HG03575 (cell line): Measurements from ENCODE around the gene IL17D.
"Not testable (repeated sequence)": the region's sequence is repeated elsewhere in the genome, so short reads cannot be mapped to it uniquely, and the experiment has no call there.

Experiments
- ATAC-seq: cut with Tn5 transposase; IDR thresholded peaks from one replicate; pipeline ENCODE4 v1.9.1; 2021; ENCODE audit not compliant: unreplicated experiment, insufficient number of reproducible peaks, low FRiP score; ENCODE audit errors: extremely low read depth

The IL17D gene

DNA sequence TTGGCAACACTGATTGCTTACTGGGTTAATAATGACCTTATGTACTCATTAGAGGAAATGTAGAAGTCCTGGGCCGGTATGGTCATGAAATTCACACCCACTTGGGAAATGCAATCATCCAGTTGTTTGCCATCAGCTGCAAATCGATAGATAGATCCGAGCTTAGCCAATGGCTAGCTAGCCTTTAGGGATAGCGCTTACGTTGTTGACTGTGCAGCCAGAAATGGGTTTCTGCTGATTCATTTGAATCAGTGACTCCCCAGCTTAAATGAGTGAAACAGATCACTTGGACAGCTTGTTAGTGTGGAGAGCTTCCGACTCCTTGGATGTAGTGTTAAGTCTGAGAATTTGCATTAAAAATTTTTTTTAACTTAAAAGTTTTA is 11.8 kb downstream of the IL17D start:
- ATAC-seq = no peak

DNA sequence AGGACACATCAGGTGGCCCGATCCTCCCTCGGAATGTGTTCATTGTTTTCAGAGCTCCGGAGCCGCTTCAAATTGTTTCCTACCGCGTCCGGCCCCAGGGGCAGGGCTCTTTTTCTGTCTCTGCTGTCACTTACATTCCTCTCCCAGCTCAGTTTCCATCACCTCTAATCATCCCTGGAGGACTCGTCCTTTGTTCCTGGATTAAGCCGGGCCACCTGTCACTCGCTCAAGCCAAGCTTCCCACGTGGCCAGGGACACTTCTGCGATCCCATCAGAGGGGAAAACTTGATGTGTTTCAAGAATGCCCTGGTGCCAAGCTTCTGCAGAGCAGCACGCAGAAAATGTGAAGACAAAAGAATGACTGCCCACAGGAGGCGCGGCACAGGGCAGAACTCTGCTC is 13.5 kb downstream of the IL17D start:
- no peak for ATAC-seq

DNA sequence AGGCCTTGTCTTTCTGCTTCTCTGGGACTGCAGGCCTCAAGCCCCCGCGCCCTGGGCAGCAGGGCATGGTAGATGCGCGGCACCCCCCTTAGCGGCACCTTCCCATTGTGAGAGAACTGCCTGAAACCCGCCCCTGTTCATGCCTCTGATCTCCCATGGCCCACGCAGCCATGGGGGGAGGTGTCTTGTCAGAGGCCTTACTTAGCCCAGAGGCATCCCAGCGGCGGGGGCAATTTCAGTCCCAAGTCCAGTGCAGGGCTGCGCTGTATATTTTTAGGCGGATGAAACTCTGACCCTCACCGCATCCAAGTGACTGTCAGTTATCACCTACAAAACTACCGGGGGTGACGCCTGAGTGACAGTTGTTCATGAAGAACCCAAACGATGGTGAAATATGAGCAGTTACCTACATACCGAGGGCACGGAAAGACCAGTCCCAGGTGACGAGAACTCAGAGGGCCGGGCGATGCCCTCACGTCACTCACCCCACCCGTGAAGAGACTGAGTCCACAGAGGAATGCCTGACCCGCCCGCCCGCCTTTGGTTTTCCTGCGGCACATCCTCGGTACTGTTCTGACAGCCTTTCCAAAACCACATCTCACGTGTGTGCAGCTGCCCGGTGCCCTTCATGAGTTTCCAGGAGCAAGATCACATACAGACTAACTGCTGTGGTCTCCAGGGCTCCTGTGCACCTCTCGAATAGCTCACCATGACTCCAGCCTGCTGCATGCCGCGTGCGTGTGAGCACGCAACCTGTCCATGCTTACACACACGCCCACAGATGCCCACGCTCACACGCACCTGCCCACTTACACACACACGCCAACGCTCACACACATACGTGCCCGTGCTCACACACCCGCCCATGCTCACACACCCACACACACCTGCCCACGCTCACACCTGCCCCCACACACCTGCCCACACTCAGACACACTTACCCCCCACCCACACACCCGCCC is 14.4 kb downstream of the IL17D start:
- ATAC-seq = no peak

DNA sequence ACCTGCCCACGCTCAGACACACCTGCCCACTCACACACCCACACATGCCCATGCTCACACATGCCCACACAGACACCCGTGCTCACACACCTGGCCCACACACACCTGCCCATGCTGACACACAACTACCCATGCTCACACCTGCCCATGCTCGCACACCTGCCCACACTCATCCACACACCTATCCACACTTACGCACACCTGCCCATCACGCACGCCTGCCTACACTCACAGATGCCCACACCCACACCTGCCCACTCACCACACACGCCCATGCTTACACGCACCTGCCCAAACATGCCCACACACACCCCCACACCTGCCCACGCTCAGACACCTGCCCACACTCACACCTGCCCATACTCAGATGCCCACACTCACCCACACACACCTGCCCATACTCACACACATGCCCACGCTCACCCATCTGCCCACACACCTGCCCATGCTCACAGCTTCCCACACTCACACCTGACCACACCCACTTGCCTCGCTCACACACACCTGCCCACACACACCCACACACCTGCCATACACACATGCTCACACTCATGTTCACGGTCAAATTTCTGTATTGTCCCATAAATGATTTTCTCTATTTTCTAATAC is 15.6 kb downstream of the IL17D start:
- ATAC-seq = no peak

DNA sequence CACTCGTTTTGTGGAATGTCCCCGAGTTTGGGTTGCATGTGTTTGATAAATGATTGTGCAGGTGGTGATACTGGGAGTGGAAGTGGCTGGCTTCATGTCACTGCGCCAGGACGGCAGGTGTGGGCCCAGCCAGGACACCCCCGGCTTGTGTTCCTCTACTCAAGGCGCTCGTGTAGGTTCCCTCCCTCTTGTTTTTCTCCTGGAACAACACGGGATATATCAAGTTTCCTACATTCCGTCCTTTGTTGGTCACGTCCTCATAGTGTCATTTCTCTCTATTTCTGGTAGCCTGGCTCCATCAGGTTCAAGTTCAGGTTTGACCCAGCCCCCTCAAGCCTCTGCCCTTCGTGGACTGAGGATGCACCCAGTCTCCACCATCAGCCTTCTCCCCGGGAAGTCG is 16.3 kb downstream of the IL17D start:
- no peak for ATAC-seq

DNA sequence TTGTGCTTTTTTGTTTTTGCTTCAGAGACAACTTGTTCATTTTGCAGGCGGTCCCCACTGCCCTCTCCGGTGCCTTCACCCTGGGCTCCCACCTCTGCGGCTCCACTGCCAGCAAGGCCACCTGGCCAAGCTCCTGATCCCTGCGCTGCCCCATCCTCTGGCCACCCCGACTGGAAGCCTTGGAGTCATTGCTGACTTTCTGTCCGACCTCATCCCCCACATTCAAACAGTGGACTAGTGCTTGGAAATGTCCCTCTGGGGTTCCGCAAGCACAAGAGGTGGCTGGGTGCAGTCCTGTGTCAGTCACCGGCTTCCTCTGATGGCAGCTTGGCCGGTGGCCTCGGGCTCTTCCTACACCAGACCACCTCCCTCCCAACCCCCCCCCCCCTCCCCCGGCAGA is 17.0 kb downstream of the IL17D start:
- ATAC-seq = no peak

DNA sequence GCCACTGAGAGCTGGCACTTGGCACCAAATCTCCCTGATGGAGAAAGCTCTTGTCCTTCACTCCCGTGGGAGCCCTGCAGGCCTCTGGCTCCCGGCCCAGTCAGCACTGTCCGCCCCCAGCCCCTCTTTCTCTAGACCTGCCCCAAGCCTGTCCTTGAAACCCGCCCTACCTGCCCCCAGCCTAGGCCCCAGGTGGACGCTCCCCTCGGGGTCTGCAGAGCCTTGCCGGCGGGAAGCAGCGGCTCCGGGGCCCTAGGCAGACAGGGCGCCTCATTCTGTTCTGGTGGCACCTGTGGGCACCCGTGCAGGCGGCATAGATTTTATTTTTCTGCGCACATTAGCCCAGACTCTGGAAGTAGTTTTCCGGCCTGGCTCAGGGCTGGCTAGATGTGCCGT is 17.6 kb downstream of the IL17D start:
- ATAC-seq = no peak

DNA sequence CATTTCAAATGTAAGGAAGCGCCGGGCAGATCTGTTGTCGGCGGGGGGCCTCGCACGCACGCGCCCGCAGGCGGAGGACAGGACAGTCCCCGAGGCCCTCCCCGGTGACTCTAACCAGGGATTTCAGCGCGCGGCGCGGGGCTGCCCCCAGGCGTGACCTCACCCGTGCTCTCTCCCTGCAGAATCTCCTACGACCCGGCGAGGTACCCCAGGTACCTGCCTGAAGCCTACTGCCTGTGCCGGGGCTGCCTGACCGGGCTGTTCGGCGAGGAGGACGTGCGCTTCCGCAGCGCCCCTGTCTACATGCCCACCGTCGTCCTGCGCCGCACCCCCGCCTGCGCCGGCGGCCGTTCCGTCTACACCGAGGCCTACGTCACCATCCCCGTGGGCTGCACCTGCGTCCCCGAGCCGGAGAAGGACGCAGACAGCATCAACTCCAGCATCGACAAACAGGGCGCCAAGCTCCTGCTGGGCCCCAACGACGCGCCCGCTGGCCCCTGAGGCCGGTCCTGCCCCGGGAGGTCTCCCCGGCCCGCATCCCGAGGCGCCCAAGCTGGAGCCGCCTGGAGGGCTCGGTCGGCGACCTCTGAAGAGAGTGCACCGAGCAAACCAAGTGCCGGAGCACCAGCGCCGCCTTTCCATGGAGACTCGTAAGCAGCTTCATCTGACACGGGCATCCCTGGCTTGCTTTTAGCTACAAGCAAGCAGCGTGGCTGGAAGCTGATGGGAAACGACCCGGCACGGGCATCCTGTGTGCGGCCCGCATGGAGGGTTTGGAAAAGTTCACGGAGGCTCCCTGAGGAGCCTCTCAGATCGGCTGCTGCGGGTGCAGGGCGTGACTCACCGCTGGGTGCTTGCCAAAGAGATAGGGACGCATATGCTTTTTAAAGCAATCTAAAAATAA is 18.2 kb downstream of the IL17D start:
- no peak for ATAC-seq

DNA sequence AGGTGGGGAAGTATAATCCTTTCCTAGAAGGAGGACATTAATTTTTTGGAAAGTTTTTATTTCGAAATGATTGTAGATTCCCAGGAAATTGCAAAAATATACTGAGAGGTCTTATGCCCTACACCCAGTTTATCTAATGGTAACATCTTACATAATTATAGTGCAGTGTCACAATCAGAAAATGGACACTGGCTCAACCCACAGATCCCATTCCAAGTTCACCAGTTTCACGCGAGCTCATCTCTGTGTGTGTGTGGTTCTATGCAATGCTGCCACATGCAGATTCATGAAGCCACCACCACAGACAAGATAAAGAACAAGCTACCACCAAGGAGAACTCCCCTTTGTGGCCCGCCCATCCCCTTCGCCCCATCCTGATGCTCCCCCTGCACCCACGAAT is 24.4 kb downstream of the IL17D start:
- ATAC-seq = no peak

DNA sequence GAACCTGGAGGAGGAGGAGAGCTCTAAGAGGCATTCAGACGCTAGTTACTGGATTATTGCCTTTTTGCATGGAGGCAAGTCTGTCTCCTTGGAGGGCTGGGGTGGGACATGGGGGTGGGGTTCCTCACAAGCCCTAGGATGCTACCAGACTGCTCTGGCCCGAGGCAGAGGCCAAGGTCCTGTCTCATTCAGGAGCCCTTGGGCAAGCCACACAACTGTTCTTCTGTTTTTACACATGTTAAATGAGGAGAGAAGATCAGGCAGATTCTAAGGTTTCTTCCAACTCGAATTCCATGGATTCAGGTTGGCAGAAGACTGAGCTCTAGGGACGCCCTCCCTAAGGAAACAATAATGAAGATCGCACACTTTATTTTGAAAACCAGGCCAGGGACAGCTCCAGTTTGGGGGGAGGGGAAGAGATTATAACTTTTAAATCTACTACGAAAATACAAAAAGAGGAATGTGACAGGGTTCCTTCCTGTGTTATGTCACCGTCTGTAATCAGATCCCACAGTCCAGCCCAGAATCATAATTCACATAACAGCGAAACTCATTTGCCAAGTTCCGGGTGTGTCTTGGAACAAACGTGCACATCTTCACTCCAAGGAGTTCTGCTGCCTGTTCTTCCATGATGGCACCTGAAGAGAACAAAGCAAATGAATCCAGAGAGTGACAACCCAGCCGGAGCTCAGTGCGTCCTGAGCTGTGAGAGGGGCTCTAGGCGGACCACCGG is 25.2 kb downstream of the IL17D start:
- no peak for ATAC-seq

DNA sequence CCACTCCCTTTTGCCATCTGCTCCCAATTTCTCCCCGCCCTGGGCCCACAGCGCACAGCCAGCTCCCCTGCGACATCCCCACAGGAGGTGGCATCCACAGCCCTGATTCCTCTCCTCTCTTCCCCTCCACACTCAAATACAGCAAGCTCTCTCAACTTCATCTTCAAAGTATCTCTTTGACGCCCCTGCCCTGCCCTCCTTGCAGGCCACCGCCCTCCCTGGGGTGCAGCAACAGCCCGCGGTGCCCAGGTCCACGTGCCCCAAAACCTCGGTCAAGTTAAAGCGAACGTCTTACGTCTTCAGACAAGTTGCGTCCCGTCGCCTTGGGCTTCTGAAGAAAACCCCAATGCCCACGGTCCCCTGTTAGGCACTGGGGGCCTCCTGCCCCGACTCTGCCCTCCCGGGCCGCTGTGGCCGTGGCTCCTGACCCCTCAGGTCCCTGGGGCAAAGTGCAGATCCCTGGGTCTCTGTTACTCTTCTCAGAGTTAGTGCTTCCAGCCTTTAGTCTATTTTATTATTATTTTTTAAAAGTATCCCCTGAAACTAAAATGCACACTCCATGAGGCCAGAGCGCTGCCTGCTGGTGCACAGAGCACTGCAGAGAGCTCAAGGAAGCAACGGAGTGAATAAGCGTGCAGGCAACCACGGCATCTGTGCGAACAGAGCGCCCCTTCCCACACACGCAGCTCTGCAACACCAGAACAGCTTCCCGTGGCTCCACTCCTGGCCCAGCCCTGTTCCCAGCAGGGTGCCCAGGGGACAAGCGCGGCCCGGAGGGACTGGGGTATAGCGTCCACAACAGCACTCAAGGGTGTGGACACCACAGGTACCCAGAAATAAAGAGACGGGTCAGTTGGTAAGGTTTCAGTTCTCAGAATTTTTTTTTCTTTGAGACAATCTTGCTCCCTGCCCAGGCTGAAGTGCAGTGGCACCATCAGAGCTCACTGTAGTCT is 26.4 kb downstream of the IL17D start:
- ATAC-seq = no peak

DNA sequence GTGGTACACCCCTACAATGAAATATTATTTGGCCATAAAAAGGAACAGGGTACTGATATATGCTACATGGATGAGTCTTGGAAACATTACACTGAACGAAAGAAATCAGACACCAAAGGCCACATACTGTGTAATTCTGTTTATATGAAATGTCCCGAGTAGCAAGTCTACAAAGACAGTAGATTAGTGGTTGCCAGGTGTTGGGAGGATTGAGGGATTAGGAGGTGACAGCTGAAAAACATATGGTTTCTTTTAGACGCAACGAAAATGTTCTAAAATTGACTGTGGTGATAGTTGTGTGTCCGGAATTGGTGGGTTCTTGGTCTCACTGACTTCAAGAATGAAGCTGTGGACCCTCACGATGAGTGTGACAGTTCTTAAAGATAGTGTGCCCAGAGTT is 35.1 kb downstream of the IL17D start:
- ATAC-seq = no peak

DNA sequence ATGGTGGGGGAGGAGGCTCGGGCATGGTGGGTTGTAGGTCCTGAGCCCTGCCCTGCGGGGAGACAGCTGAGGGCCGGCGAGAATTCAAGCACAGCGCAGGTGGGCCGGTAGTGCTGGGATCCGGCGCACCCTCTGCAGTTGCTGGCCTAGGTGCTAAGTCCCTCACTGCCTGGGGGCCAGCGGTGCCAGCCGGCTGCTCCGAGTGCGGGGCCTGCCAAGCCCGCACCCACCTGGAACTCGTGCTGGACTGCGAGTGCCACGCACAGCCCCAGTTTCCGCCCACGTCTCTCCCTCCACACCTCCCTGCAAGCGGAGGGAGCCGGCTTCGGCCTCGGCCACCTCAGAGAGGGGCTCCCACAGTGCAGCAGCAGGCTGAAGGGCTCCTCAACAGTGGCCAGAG is 36.5 kb downstream of the IL17D start:
- ATAC-seq = no peak

DNA sequence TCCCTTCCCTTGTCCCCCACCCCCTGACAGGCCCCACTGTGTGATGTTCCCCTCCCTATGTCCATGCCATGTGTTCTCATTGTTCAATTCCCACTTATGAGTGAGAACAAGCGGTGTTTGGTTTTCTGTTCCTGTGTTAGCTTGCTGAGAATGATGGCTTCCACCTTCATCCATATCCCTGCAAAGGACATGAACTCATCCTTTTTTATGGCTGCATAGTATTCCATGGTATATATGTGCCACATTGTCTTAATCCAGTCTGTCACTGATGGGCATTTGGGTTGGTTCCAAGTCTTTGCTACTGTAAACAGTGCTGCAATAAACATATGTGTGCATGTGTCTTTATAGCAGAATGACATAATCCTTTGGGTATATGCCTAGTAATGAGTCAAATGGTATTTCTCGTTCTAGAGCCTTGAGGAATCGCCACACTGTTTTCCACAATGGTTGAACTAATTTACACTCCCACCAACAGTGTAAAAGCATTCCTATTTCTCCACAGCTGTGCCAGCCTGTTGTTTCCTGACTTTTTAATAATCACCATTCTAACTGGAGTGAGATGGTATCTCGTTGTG is 40.4 kb downstream of the IL17D start:
- ATAC-seq = not testable (repeated sequence)

DNA sequence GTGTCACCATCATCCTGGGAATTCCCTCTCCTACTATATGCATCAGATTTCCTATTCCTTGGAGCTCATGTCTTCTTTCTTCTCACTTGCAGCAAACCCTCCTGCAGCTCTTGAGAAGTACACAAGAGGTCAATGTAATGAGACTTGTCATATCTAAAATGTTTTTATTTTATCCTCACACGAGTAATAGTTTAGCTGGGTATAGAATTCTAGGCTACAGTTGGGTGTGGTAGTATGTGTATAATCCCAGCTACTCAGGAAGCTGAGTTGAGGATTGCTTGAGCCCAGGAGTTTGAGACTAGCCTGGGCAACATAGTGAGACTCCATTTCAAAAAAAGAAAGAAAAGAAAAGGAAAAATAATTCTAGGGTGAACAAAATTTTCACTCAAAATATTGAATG is 45.9 kb downstream of the IL17D start:
- ATAC-seq = no peak

DNA sequence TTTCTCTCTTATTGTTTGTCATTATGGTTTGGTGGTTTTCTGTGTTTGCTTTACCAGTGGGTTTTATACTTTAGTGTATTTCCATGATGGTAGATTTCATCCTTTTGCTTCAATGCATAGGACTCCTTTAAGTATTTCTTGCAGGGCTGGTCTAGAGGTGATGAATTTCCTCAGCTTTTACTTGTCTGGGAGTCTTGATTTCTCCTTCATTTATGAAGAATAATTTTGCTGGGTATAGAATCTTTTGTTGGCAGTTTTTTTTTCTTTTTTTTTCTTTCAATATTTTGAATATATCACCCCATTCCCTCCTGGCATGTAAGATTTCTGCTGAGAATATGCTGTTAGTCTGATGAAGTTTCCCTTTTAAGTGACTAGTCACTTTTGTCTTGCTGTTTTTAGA is 50.5 kb downstream of the IL17D start:
- ATAC-seq = no peak

DNA sequence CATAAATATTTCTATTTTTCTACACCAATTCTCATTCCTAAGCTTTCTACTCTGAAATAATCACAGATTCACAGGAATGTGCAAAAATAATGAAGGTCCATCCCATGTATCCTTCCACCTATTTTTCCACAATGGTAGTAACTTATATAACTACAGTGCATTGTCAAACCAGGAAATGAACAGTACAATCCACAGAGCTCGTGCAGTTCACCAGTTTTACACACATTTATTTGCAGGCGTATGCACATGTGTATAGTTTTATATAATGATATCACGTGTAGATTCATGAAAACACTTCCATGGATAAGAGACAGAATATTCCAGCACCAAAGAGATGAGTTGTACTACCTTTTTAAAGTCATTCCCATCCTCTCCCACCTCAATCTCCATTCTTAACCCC is 57.4 kb downstream of the IL17D start:
- no peak for ATAC-seq
